HepG2 (cell line): ENCODE measurements around the gene POLR2H. TPM values are rescaled to one million over a fixed set of nuclear protein-coding genes. Genes with fewer than 3 reads are reported as not detected.

Experiments
- ATAC-seq: fragments of 200-7000 bp; cut with Tn5 transposase; 3 replicates; pipeline ENCODE4 v1.9.1; 2020; ENCODE audit warnings: mild to moderate bottlenecking, moderate library complexity
- BruUV-seq: library from RNA; stranded (reverse); fragments of 400-500 nt; replicated peaks from 2 replicates; lab custom pipeline; 2021; lab: Mats Ljungman, UMichigan
- CTCF ChIA-PET: fragments of 300-600 bp; formaldehyde crosslinking; extraction: SDS; loops from one replicate; lab custom pipeline; 2021; ENCODE audit warnings: low total read pairs, inconsistent platforms, low intra/inter-chr PET ratio; lab: Yijun Ruan, JAX
- POLR2A ChIA-PET: fragments of 350-600 bp; sonication (Branson Sonifier 250); formaldehyde crosslinking; loops from one replicate; lab custom pipeline; 2020; ENCODE audit warnings: antibody characterized with exemption, inconsistent platforms; lab: Yijun Ruan, JAX
- DNase-seq: peaks from one replicate; pipeline ENCODE4 v3.0.0-alpha.2; 2015; ENCODE audit warnings: low spot score
- FAIRE-seq: peaks from 3 replicates; lab custom pipeline; 2011; peaks lifted over from hg19 to GRCh38; lab: Jason Lieb, UNC
- H2AFZ ChIP-seq: one replicate; pipeline ENCODE4 v1.6.1; 2011; ENCODE audit warnings: low read length, inconsistent platforms
- H3K27ac ChIP-seq: fragments of 300-600 bp; 3 replicates; pipeline ENCODE4 v1.8.0; 2011; ENCODE audit warnings: mixed run types, mild to moderate bottlenecking, mixed read lengths, low read length, inconsistent platforms; ENCODE audit not compliant: insufficient read depth; ENCODE audit errors: extremely low read length
- H3K27me3 ChIP-seq, 2 experiments: fragments of 200-600 bp in 1 of 2; 2 replicates in 1 of 2; 3 replicates in 1 of 2; pipeline versions ENCODE4 v1.6.0 to v1.8.0; 2011; ENCODE audit warnings: low read length in 2 of 2, mild to moderate bottlenecking in 2 of 2, moderate library complexity in 2 of 2, inconsistent platforms in 1 of 2; ENCODE audit not compliant: insufficient read depth in 2 of 2, control insufficient read depth in 1 of 2
- H3K36me3 ChIP-seq, 2 experiments: fragments of 200-600 bp in 1 of 2; replicated peaks in 1 of 2; 2 replicates in 1 of 2; 3 replicates in 1 of 2; pipeline versions ENCODE4 v1.5.1 to v1.8.0; 2011; ENCODE audit warnings: low read length in 2 of 2, inconsistent platforms in 1 of 2; ENCODE audit not compliant: insufficient read depth in 2 of 2, control insufficient read depth in 1 of 2
- H3K4me1 ChIP-seq: 2 replicates; pipeline ENCODE4 v1.5.1; 2012; ENCODE audit warnings: low read length, inconsistent platforms; ENCODE audit not compliant: insufficient read depth
- H3K4me2 ChIP-seq: 2 replicates; pipeline ENCODE4 v1.6.0; 2011; ENCODE audit warnings: low read depth, low read length, inconsistent platforms
- H3K4me3 ChIP-seq, 3 experiments: fragments of 200-600 bp in 1 of 3; sonication (generic), shearing (Covaris generic) in 1 of 3; replicated peaks in 1 of 3; 2 replicates each; pipeline ENCODE4 v1.5.1; 2011 to 2016; ENCODE audit warnings: low read length in 3 of 3, inconsistent platforms in 2 of 3, low read depth in 2 of 3, mild to moderate bottlenecking in 2 of 3, control low read depth in 1 of 3, mixed read lengths in 1 of 3; ENCODE audit not compliant: insufficient read depth in 1 of 3
- H3K79me2 ChIP-seq: one replicate; pipeline ENCODE4 v1.6.1; 2011; ENCODE audit warnings: low read length, inconsistent platforms; ENCODE audit not compliant: insufficient read depth
- H3K9ac ChIP-seq: 2 replicates; pipeline ENCODE4 v1.6.0; 2011; ENCODE audit warnings: mild to moderate bottlenecking, low read depth, low read length, inconsistent platforms; ENCODE audit not compliant: insufficient read depth
- H3K9me3 ChIP-seq: 2 replicates; pipeline ENCODE4 v1.5.1; 2012; ENCODE audit warnings: mild to moderate bottlenecking, low read length
- H4K20me1 ChIP-seq: 2 replicates; pipeline ENCODE4 v1.6.0; 2011; ENCODE audit warnings: inconsistent platforms, mild to moderate bottlenecking, low read length, moderate library complexity; ENCODE audit not compliant: insufficient read depth
- ADNP ChIP-seq: sonication (generic); formaldehyde crosslinking; IDR thresholded peaks from 2 replicates; pipeline ENCODE4 v1.4.0; 2020; ENCODE audit warnings: missing genetic modification reagents
- AGO2 ChIP-seq: fragments of 200-400 bp; formaldehyde crosslinking; optimal IDR thresholded peaks from 2 replicates; pipeline ENCODE3; 2017; ENCODE audit warnings: mild to moderate bottlenecking, low read depth, low read length, moderate library complexity
- JARID2 ChIP-seq: sonication (generic); formaldehyde crosslinking; IDR thresholded peaks from 2 replicates; pipeline ENCODE4 v1.8.1; 2023; ENCODE audit warnings: missing genetic modification reagents, inconsistent platforms; ENCODE audit not compliant: insufficient replicate concordance
- MED8 ChIP-seq: sonication (generic); formaldehyde crosslinking; IDR thresholded peaks from 2 replicates; pipeline ENCODE4 v1.8.1; 2023; ENCODE audit warnings: mild to moderate bottlenecking, missing genetic modification reagents; ENCODE audit not compliant: insufficient replicate concordance
- PHF20 ChIP-seq: sonication (generic); formaldehyde crosslinking; IDR thresholded peaks from 2 replicates; pipeline ENCODE4 v1.5.0; 2020; ENCODE audit warnings: mild to moderate bottlenecking, missing genetic modification reagents
- PPARG ChIP-seq: conservative IDR thresholded peaks from 2 replicates; pipeline ENCODE4 v1.6.1; 2016; ENCODE audit warnings: missing biosample characterization, missing genetic modification reagents
- TARDBP ChIP-seq: sonication (generic); formaldehyde crosslinking; IDR thresholded peaks from 2 replicates; pipeline ENCODE4 v1.8.0; 2022; ENCODE audit warnings: mild to moderate bottlenecking, missing genetic modification reagents
- THAP11 ChIP-seq: IDR thresholded peaks from 2 replicates; pipeline ENCODE4 v1.6.1; 2016; ENCODE audit warnings: missing biosample characterization, missing genetic modification reagents
- UBTF ChIP-seq: sonication (generic); formaldehyde crosslinking; IDR thresholded peaks from 2 replicates; pipeline ENCODE4 v1.4.0; 2020; ENCODE audit warnings: mild to moderate bottlenecking, missing genetic modification reagents
- ZNF790 ChIP-seq: sonication (generic); formaldehyde crosslinking; IDR thresholded peaks from 2 replicates; pipeline ENCODE4 v1.8.0; 2022; ENCODE audit warnings: missing genetic modification reagents, mild to moderate bottlenecking, borderline replicate concordance
- ZSCAN22 ChIP-seq: sonication (generic); formaldehyde crosslinking; IDR thresholded peaks from 2 replicates; pipeline ENCODE4 v1.4.0; 2020; ENCODE audit warnings: mild to moderate bottlenecking, missing genetic modification reagents
- WGBS: methylation state at CpG from one replicate; pipeline ENCODE4 v1.1.6; 2017; ENCODE audit warnings: low lambda C conversion rate; 5-methylcytosine and 5-hydroxymethylcytosine counted together
- in situ Hi-C: cut with HindIII; loops from 2 replicates; pipeline ENCODE4 v1.10.0; 2017; ENCODE audit warnings: low pct_unique_long_range_greater_than_20kb; ENCODE audit not compliant: extremely low pct_ligation_motif_present
- intact Hi-C: fragments of 100-400 bp; cut with micrococcal nuclease; formaldehyde crosslinking; loops from one replicate; pipeline ENCODE4 v1.10.0; 2022; ENCODE audit not compliant: unreplicated experiment
- polyA plus RNA-seq, 8 experiments: library from polyadenylated mRNA; depleted of rRNA in 3 of 8; stranded (reverse) in 7 of 8; unstranded in 1 of 8; fragments of >200 nt; fragmentation: Illumina TruSeq in 4 of 8; extraction: Trizol in 4 of 8; gene quantifications; 2 replicates each; pipeline versions ENCODE4 v1.2.1 to v1.2.3, GENCODE V29; 2011 to 2016; ENCODE audit warnings: low read depth in 4 of 8, missing spikeins in 1 of 8, mixed read lengths in 1 of 8; ENCODE audit not compliant: insufficient read depth in 1 of 8
- total RNA-seq, 5 experiments: library from RNA; depleted of rRNA; stranded (reverse); fragments of >200 nt; fragmentation: Illumina TruSeq; extraction: Trizol; gene quantifications; 2 replicates each; pipeline ENCODE4 v1.2.3, GENCODE V29; 2016; ENCODE audit warnings: low read depth in 1 of 5
- TF ChIP-seq, protein P1 (sequence below): sonication (generic); formaldehyde crosslinking; IDR thresholded peaks from 2 replicates; pipeline ENCODE4 v1.4.0; 2020; ENCODE audit warnings: missing genetic modification reagents

POLR2H gene
- total and polyA plus RNA-seq, 2 of the 13 experiments (the other 11 are each of a cell fraction or from before 2014, with no cell fraction given), result 118 to 194 TPM

GRCh38 chr3:184359610-184360009 is 1.9 kb upstream of the POLR2H start:
- intact Hi-C loops (no loop called here), in situ Hi-C loops (no loop called here)
- H3K27ac ChIP-seq, result no peak overlapping the region
- FAIRE-seq, result no peak
- no peak for ATAC-seq
- no TSS peak for BruUV-seq
- 0 out of 2 replicates have a peak, but pooled peaks cover 5% of the 10 kb centered on the region for H4K20me1 ChIP-seq
- H3K36me3 ChIP-seq, result peaks cover 8 to 36% of the 10 kb centered on the region in 2 experiments; a peak in 4 of 5 replicates
- H3K27me3 ChIP-seq, result no peaks in the 10 kb centered on the region; a peak in 1 of 5 replicates
- H3K4me2 ChIP-seq, result no peak overlapping the region
- H3K9ac ChIP-seq, result no peak overlapping the region
- H3K79me2 ChIP-seq, result peaks cover 25% of the 10 kb centered on the region
- TF ChIP-seq ZNF790 (CRISPR knock-in tag) (no peak), AGO2 (peak; percentile 24), PHF20 (CRISPR knock-in tag) (no peak)
- WGBS, result 81% methylated on average over 9 of the region's 9 CpGs
- ChIA-PET POLR2A (interaction anchor here (0.7 to 1.6 kb wide), 2 partner anchors 9 to 14 kb away, joined by 3 to 6 read pairs; no protein-coding TSS in a partner anchor), CTCF (no interaction called here)
- H2AFZ ChIP-seq, result no peak overlapping the region
- H3K4me1 ChIP-seq, result peaks cover 30% of the 10 kb centered on the region
- H3K9me3 ChIP-seq, result no peaks in the 10 kb centered on the region
- H3K4me3 ChIP-seq, result no peak overlapping the region
- DNase-seq, result no peak

DNA sequence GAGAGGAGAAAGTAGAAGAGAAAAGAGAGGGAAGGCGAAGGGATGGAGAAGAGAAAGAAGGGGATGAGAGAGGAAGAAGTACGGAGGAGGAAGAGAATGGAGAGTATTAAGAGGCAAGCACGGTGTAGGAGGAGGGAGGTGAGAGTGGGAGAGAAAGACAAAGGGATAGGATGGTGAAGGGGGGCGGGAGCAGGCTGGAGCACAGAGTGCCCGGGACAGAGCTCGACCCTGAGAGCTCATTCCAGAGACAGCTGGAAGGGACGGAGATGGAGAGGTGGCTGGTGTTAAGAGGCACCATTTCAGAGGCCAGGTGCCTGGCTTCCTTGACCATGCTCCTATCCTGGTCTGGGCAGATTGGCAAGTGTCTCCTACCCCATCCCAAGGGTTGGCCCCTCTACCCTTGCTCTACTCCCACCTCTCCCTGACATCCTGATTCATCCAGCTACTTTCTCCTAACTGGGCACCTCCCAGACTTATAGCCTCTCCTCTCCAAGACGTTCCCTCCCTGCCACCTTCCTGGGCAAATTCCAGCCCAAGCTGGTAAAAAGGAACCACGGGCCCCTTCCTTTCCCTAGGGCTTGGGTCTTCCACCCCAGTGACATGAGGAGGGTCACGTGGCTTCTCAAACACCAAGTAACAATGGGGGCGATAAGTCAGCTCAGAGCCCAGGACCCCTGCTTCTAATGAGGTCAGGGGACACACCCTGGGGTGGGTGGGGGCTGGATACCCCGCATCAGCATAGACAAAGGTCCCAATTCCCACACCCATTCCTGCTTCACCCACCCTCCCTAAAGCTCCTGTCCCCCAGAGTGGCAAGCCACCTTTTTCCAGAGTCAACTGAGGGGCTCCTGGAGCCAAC is 1.2 kb upstream of the POLR2H start:
- H3K4me3 ChIP-seq, result peak overlapping the region; percentile 93 to 96 (median 95)
- FAIRE-seq (no peak), ATAC-seq (no peak), DNase-seq (no peak)
- H3K27ac ChIP-seq, result peak overlapping the region; percentile 67
- WGBS, result 49% methylated on average over 12 of the region's 12 CpGs
- peak overlapping the region; percentile 86 for H3K9ac ChIP-seq
- no peaks in the 10 kb centered on the region; a peak in 1 of 5 replicates for H3K27me3 ChIP-seq
- in situ Hi-C loops (no loop called here), intact Hi-C loops (no loop called here)
- peaks cover 10 to 38% of the 10 kb centered on the region in 2 experiments for H3K36me3 ChIP-seq
- BruUV-seq, result no TSS peak
- H3K4me2 ChIP-seq, result peak overlapping the region; percentile 100
- peaks cover 34% of the 10 kb centered on the region for H3K4me1 ChIP-seq
- H3K9me3 ChIP-seq, result no peaks in the 10 kb centered on the region
- no peak overlapping the region for H2AFZ ChIP-seq
- 0 out of 2 replicates have a peak, but pooled peaks cover 7% of the 10 kb centered on the region for H4K20me1 ChIP-seq
- POLR2A ChIA-PET, result interaction anchor here (0.7 to 2.7 kb wide), 4 partner anchors 8 to 19 kb away, joined by 3 to 14 read pairs (median 8); partner anchors contain the start of gene CHRD
- CTCF ChIA-PET, result no interaction called here
- H3K79me2 ChIP-seq, result peaks cover 31% of the 10 kb centered on the region
- TF ChIP-seq THAP11 (CRISPR knock-in tag) (no peak), MED8 (no peak), PPARG (CRISPR knock-in tag) (no peak), ZSCAN22 (CRISPR knock-in tag) (no peak), UBTF (CRISPR knock-in tag) (no peak), TARDBP (CRISPR knock-in tag) (no peak), ADNP (CRISPR knock-in tag) (no peak), JARID2 (no peak)
- TF ChIP-seq, protein P1, sequence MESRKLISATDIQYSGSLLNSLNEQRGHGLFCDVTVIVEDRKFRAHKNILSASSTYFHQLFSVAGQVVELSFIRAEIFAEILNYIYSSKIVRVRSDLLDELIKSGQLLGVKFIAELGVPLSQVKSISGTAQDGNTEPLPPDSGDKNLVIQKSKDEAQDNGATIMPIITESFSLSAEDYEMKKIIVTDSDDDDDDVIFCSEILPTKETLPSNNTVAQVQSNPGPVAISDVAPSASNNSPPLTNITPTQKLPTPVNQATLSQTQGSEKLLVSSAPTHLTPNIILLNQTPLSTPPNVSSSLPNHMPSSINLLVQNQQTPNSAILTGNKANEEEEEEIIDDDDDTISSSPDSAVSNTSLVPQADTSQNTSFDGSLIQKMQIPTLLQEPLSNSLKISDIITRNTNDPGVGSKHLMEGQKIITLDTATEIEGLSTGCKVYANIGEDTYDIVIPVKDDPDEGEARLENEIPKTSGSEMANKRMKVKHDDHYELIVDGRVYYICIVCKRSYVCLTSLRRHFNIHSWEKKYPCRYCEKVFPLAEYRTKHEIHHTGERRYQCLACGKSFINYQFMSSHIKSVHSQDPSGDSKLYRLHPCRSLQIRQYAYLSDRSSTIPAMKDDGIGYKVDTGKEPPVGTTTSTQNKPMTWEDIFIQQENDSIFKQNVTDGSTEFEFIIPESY (CRISPR knock-in tag), result no peak
